Mesothelial cell of epicardium (in vitro differentiated cells): ENCODE data around the gene CLCN1. TPM values are rescaled to one million over a fixed set of nuclear protein-coding genes. Genes with fewer than 3 reads are reported as not detected.

Experiments used
- DNase-seq, 2 experiments: peaks; one replicate each; pipeline ENCODE4 v3.0.0; 2021; ENCODE audit warnings: low spot score in 2 of 2; ENCODE audit not compliant: unreplicated experiment in 2 of 2
- H3K27ac Mint-ChIP-seq: 2 replicates; pipeline ENCODE4 v1.8.0; 2021; ENCODE audit warnings: mixed read lengths
- H3K27me3 Mint-ChIP-seq: 2 replicates; pipeline ENCODE4 v1.8.0; 2021; ENCODE audit warnings: low read depth, mixed read lengths
- H3K36me3 Mint-ChIP-seq: 2 replicates; pipeline ENCODE4 v1.8.0; 2021; ENCODE audit warnings: mixed read lengths
- H3K4me1 Mint-ChIP-seq: 2 replicates; pipeline ENCODE4 v1.8.0; 2021; ENCODE audit warnings: mixed read lengths
- H3K4me3 Mint-ChIP-seq: 2 replicates; pipeline ENCODE4 v1.8.0; 2021; ENCODE audit warnings: mild to moderate bottlenecking, moderate library complexity, mixed read lengths
- H3K9me3 Mint-ChIP-seq: 2 replicates; pipeline ENCODE4 v1.8.0; 2021; ENCODE audit warnings: mixed read lengths
- total RNA-seq: library from RNA; stranded (reverse); gene quantifications from 3 replicates; pipeline ENCODE4 v1.2.1, GENCODE V29; 2021
- TF ChIP-seq, protein P1 (sequence below): fragments of 200-600 bp; sonication (generic); IDR thresholded peaks from one replicate; pipeline ENCODE4 v1.5.0; 2021; ENCODE audit warnings: antibody characterized with exemption; ENCODE audit not compliant: unreplicated experiment

The CLCN1 gene
- total RNA-seq, 1 donor from 2014 or later = 0.16 TPM

- TF ChIP-seq, protein P1, sequence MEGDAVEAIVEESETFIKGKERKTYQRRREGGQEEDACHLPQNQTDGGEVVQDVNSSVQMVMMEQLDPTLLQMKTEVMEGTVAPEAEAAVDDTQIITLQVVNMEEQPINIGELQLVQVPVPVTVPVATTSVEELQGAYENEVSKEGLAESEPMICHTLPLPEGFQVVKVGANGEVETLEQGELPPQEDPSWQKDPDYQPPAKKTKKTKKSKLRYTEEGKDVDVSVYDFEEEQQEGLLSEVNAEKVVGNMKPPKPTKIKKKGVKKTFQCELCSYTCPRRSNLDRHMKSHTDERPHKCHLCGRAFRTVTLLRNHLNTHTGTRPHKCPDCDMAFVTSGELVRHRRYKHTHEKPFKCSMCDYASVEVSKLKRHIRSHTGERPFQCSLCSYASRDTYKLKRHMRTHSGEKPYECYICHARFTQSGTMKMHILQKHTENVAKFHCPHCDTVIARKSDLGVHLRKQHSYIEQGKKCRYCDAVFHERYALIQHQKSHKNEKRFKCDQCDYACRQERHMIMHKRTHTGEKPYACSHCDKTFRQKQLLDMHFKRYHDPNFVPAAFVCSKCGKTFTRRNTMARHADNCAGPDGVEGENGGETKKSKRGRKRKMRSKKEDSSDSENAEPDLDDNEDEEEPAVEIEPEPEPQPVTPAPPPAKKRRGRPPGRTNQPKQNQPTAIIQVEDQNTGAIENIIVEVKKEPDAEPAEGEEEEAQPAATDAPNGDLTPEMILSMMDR = no peak
- peaks cover 4% of the 10 kb centered on the region for H3K27me3 Mint-ChIP-seq
- H3K27ac Mint-ChIP-seq = no peak overlapping the region
- H3K9me3 Mint-ChIP-seq = no peaks in the 10 kb centered on the region
- no peak for DNase-seq
- no peak overlapping the region for H3K4me3 Mint-ChIP-seq
- H3K4me1 Mint-ChIP-seq = no peaks in the 10 kb centered on the region
- no peaks in the 10 kb centered on the region for H3K36me3 Mint-ChIP-seq
Observed at GRCh38 chr7:143331179-143331801, 15.4 kb downstream of the CLCN1 start.

DNA sequence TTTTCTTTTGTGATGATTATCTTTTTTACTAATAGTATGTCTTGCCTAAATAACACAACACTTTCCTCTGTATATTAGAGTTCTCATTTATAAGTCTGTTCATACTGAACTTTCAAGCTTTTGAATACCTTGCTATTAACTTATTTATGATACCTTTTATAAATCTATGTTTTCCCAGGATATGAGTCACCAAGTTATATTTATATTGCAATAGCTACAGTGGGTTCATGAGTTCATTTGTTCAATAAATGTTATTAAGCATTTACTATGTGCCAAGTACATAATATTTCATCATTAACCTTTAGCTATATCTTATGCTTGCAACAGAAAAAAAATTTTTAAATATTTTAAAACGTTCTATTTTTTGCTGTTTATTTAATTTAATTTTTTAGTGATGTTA lies 18.3 kb downstream of the CLCN1 start:
- Mint-ChIP-seq H3K4me3 (no peak overlapping the region), H3K9me3 (no peaks in the 10 kb centered on the region), H3K4me1 (no peaks in the 10 kb centered on the region), H3K36me3 (no peaks in the 10 kb centered on the region), H3K27me3 (peaks cover 18% of the 10 kb centered on the region), H3K27ac (no peak overlapping the region)
- no peak for DNase-seq
- TF ChIP-seq, protein P1 = no peak

DNA sequence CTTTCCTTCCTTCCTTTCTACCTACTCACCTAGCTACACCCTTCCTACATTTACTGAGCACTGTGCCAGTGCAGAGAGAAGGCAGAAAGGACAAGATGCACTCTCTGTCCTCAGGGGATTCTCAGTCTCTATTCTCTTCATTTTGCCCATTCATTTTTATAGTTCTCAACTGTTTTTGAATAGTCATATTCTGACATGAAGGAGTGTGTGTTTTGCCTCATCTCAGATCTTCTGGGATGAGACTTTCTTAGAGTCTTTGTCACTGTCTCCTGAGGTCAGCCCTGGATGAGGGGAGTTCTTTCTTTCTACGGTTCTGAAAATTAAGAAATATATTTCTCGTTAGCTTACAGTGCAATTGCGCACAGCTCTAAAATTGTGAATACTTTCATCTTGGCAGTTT lies 21.3 kb downstream of the CLCN1 start:
- no peak for DNase-seq
- no peaks in the 10 kb centered on the region for H3K9me3 Mint-ChIP-seq
- H3K4me3 Mint-ChIP-seq = no peak overlapping the region
- H3K27ac Mint-ChIP-seq = no peak overlapping the region
- H3K36me3 Mint-ChIP-seq = no peaks in the 10 kb centered on the region
- H3K4me1 Mint-ChIP-seq = no peaks in the 10 kb centered on the region
- peaks cover 23% of the 10 kb centered on the region for H3K27me3 Mint-ChIP-seq
- TF ChIP-seq, protein P1 = no peak

- TF ChIP-seq, protein P1 = no peak
Observed at GRCh38 chr7:143341842-143342241, 25.9 kb downstream of the CLCN1 start.

DNA sequence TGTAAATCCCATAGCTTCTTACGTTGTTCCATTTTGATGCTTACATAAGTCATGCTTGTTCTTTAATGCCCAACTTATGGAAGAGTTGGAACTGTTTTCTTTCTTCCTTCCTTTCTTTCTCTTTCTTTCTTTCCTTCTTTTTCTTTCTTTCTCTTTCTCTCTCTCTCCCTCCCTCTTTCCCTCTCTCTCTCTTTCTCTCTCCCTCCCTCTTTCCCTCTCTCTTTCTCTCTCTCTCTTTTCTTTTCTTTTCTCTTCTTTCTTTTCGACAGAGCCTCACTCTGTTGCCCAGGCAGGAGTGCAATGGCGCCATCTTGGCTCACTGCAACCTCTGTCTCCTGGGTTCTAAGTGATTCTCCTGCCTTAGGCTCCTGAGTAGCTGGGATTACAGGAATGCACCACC lies 27.7 kb downstream of the CLCN1 start:
- Mint-ChIP-seq H3K36me3 (no peaks in the 10 kb centered on the region), H3K4me1 (peaks cover 6% of the 10 kb centered on the region), H3K9me3 (no peaks in the 10 kb centered on the region), H3K27me3 (peaks cover 36% of the 10 kb centered on the region), H3K27ac (no peak overlapping the region), H3K4me3 (no peak overlapping the region)
- TF ChIP-seq, protein P1 = no peak
- no peak for DNase-seq

More at GRCh38 chr7:143341842-143342241, 25.9 kb downstream of the CLCN1 start:
- Mint-ChIP-seq H3K9me3 (no peaks in the 10 kb centered on the region), H3K27ac (no peak overlapping the region), H3K4me1 (peaks cover 6% of the 10 kb centered on the region), H3K36me3 (no peaks in the 10 kb centered on the region), H3K27me3 (peaks cover 33% of the 10 kb centered on the region), H3K4me3 (no peak overlapping the region)
- no peak for DNase-seq
